ENCODE measurements around the gene RNASET2.

Gene RNASET2

DNA sequence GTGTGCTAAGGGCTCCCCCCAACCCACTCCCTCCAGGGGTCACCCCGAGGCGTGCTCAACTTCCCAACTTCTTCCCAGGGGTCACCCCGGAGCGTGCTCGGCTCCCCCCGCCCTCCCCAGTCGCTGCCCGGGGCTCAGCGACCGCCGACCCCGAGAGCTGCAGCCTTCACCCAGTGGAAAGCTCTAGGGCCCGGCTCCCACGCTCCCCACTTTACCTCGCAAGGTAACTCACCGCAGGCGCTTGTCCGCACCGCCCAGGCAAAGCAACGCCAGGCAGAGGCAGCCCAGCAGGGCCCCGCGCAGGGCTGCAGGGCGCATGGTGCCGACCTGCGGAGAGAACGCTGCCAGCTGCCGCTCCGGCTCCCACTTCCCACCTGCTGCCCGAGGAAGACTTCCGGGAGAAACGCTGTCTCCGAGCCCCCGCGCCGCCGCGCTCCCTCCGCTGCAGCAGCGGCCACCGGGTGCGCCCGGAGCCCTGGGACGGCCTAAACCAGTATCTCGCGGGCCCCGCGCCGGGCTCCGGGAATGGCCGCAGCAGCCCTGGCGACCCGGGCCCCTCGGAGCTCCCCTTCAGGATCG lies 396 bp downstream of the RNASET2 start:
- TF ChIP-seq, protein P1, sequence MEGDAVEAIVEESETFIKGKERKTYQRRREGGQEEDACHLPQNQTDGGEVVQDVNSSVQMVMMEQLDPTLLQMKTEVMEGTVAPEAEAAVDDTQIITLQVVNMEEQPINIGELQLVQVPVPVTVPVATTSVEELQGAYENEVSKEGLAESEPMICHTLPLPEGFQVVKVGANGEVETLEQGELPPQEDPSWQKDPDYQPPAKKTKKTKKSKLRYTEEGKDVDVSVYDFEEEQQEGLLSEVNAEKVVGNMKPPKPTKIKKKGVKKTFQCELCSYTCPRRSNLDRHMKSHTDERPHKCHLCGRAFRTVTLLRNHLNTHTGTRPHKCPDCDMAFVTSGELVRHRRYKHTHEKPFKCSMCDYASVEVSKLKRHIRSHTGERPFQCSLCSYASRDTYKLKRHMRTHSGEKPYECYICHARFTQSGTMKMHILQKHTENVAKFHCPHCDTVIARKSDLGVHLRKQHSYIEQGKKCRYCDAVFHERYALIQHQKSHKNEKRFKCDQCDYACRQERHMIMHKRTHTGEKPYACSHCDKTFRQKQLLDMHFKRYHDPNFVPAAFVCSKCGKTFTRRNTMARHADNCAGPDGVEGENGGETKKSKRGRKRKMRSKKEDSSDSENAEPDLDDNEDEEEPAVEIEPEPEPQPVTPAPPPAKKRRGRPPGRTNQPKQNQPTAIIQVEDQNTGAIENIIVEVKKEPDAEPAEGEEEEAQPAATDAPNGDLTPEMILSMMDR (IDR thresholded peaks at IDR 0.05), result no peak

- TF ChIP-seq, protein P1 (IDR thresholded peaks at IDR 0.05), result no peak
Observed at GRCh38 chr6:166955121-166955864, 1.1 kb downstream of the RNASET2 start.

DNA sequence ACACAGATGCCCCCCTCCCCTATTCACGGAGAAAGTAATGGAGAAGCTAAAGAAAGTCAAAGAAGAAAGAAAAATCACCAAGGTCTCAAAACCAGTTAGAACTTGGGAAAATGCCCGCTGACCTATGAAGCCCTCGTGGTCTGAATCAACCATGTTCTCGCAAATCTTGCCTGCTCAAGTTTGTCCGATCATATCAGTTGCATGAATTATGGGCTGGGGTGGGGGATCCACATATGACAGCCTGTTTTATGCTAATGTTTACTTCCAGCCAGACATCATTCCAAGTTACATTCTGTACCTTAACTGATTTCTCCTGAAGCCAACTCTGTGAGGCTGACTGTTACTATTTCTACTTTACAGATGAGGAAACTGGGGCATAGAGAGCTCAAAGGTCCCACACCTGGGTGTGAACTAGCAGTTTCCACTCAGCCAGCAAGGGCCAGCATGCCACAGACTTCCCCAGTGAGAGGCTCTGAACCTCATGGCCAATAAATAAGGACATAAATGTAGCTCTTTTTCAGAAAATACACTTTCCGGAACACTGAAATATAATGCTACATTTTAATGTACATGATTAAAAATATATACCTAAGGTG lies 2.1 kb downstream of the RNASET2 start:
- TF ChIP-seq, protein P1 (IDR thresholded peaks at IDR 0.05), result no peak

GRCh38 chr6:166952567-166953486 lies 3.5 kb downstream of the RNASET2 start:
- TF ChIP-seq, protein P1 (IDR thresholded peaks at IDR 0.05), result no peak

GRCh38 chr6:166952121-166952520 lies 4.2 kb downstream of the RNASET2 start:
- TF ChIP-seq, protein P1 (IDR thresholded peaks at IDR 0.05), result no peak

DNA sequence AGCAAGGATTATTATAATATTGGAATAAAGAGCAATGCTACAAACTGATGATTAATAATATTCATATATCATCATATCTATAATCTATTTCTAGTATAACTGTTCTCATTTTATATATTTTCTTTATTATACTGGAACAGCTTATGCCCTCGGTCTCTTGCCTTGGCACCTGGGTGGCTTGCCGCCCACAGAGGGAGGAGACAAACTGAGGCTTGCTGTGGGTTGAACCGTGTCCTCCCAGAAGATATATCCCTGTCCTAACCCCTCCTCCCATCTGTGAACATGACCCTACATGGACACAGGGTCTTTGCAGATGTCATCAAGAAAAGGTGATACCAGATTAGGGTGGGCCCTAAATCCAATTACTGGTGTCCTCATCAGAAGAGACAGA lies 4.7 kb downstream of the RNASET2 start:
- TF ChIP-seq, protein P1 (IDR thresholded peaks at IDR 0.05), result no peak
